ENCODE data around the gene LGI2. TPM values are rescaled to one million over a fixed set of nuclear protein-coding genes. Genes with fewer than 3 reads are reported as not detected.

The LGI2 gene
- total and polyA plus RNA-seq, 2 of the 8 experiments (the other 6 are each of a cell fraction or from before 2014, with no cell fraction given): 2.3 to 4.0 TPM

- no peak for TF ChIP-seq CTBP2 (IDR thresholded peaks at IDR 0.05; ENCODE audit: borderline replicate concordance, insufficient read depth, insufficient read length, low read length)
- no peak for TF ChIP-seq HDAC2 (IDR thresholded peaks at IDR 0.05; ENCODE audit: borderline replicate concordance in 1 of 2, low read depth in 2 of 2, low read length in 2 of 2)
- TF ChIP-seq SAP30 (IDR thresholded peaks at IDR 0.05; ENCODE audit: insufficient read depth, insufficient replicate concordance, low read length): no peak
- TF ChIP-seq CREB1 (IDR thresholded peaks at IDR 0.05): no peak
- TF ChIP-seq RXRA (IDR thresholded peaks at IDR 0.05; ENCODE audit: insufficient read depth, low read depth, low read length): no peak
- no peak for TF ChIP-seq SIX5 (IDR thresholded peaks at IDR 0.05; ENCODE audit: low read depth, low read length)
- TF ChIP-seq MAX (IDR thresholded peaks at IDR 0.05): no peak
- TF ChIP-seq EGR1 (IDR thresholded peaks at IDR 0.05; ENCODE audit: borderline replicate concordance, low read depth, low read length): no peak
Measured at GRCh38 chr4:24956763-24957162, 74.0 kb downstream of the LGI2 start (continued).

Data from H1 (cell line).